Measurements from ENCODE around the gene DCBLD2.

The DCBLD2 gene

DNA sequence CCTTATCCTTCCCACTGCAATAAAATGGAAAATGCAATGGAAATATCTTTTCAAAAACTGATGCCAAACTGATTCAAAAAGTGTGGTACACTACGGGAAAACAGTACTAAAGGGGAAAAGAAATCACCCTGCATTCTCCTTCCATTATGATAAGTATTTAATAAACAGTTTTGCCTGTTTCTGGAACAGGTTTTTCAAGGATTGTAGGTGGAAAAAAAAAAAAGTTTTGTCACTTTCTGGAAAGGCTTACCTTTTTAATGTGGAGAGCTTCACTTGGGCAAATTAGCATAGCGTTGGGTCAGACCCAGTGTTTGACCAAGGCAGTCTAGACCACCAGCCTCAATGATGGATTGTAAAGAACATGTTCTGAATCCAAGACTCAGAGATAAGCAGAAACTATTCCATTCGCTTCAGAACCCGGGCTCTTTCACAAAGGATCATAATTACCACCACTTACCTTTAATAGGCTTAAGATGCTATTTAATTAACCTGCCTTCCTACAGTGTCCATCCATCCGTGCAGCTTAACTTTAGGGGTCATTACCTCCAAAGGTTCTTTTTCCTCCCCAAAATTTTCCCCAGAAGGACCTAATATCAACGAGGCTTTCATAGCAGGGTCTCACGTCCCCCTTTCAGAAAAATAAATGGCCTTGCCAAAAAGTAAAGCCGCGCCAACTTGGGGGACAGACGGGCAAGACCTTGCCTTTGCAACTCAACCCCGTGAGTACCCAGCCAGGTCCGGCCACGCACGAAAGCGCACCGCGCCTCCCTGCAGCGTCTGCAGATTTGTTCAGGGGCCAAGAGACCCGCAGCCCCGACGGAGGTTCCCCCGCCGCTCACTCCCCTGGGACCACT, 1.0 kb downstream of the DCBLD2 start:
- H3K4me3 ChIP-seq, result peak overlapping the region; percentile 94 to 97
- H3K27me3 ChIP-seq, result no peaks in the 10 kb centered on the region
- DNase-seq, result peak in 1 of 2 donors; percentile 45
- TF ChIP-seq, protein P1, sequence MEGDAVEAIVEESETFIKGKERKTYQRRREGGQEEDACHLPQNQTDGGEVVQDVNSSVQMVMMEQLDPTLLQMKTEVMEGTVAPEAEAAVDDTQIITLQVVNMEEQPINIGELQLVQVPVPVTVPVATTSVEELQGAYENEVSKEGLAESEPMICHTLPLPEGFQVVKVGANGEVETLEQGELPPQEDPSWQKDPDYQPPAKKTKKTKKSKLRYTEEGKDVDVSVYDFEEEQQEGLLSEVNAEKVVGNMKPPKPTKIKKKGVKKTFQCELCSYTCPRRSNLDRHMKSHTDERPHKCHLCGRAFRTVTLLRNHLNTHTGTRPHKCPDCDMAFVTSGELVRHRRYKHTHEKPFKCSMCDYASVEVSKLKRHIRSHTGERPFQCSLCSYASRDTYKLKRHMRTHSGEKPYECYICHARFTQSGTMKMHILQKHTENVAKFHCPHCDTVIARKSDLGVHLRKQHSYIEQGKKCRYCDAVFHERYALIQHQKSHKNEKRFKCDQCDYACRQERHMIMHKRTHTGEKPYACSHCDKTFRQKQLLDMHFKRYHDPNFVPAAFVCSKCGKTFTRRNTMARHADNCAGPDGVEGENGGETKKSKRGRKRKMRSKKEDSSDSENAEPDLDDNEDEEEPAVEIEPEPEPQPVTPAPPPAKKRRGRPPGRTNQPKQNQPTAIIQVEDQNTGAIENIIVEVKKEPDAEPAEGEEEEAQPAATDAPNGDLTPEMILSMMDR (IDR thresholded peaks at IDR 0.05), result no peak
- H3K36me3 ChIP-seq, result no peaks in the 10 kb centered on the region
- peaks cover 0 to 39% (median 6%) of the 10 kb centered on the region in 4 donors for H3K4me1 ChIP-seq
- peak overlapping the region; percentile 95 to 97 for H3K27ac ChIP-seq
- intact Hi-C loops (cut with DNase I; ENCODE audit: low total_unique reads), result no loop called here
- H3K9me3 ChIP-seq, result no peaks in the 10 kb centered on the region

DNA sequence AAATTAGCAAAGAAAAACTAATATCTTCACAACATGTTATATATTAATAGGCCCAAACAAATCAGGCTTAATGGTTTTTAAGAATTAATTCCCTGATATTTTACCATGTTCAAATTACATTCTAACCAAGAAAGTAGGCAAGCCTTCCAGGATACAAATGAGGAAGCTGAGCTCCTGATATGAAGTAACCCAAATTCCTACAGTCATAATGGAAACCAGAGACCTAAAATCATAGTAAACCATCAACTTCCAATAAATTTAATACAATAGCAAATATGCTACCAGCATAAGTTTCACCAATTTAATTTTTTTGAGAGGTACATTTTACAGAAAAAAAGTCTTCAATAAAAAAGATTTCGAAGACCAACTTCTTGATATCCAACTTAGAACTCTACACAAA, 3.8 kb downstream of the DCBLD2 start:
- intact Hi-C loops (cut with DNase I; ENCODE audit: low total_unique reads), result no loop called here
- TF ChIP-seq, protein P1 (IDR thresholded peaks at IDR 0.05), result no peak
- no peaks in the 10 kb centered on the region for H3K27me3 ChIP-seq
- H3K27ac ChIP-seq, result no peak overlapping the region
- no peak overlapping the region for H3K4me3 ChIP-seq
- no peaks in the 10 kb centered on the region for H3K36me3 ChIP-seq
- no peak for DNase-seq
- H3K9me3 ChIP-seq, result no peaks in the 10 kb centered on the region
- peaks cover 0 to 50% (median 6%) of the 10 kb centered on the region in 4 donors for H3K4me1 ChIP-seq

DNA sequence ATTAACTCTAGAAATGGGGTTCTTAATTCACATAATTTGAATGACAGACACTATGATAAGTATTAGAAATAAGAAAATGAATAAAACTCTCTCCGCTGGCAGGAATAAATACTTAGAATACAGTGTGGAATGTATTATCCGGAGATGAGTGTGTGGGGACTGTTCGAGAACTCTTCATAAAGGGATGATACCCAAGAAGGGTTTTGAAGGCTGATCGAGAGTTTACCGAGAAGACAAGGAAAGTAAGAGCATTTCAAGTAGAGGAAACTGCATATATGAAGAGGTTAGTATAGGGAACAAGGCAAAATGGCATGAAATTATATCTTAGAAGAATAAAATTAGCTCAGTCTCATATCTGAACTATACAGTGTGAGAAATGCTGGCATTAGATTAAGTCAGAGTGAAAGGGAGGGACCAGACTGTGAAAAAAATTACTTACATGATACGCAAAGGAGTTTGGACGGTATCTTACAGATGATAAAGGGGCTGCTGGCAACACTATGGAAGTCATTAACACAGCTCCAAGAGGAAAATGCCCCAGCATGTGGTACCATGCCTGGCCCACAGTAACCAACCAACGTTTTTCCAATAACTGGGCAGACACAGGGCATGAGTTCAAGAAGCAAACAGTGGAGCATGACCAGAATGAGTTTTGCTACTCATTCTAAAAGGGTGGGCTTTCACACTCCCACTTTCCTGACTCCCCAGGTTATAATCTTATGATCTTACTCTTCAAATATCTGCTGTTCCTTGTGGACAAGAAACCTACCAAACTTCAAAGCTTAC, 6.5 kb downstream of the DCBLD2 start:
- Histone ChIP-seq H3K4me3 (no peak overlapping the region), H3K27me3 (no peaks in the 10 kb centered on the region), H3K4me1 (peaks cover 0 to 64% (median 11%) of the 10 kb centered on the region in 4 donors), H3K27ac (no peak overlapping the region), H3K9me3 (no peaks in the 10 kb centered on the region), H3K36me3 (no peaks in the 10 kb centered on the region)
- intact Hi-C loops (cut with DNase I; ENCODE audit: low total_unique reads), result no loop called here
- TF ChIP-seq, protein P1 (IDR thresholded peaks at IDR 0.05), result no peak
- DNase-seq, result no peak

DNA sequence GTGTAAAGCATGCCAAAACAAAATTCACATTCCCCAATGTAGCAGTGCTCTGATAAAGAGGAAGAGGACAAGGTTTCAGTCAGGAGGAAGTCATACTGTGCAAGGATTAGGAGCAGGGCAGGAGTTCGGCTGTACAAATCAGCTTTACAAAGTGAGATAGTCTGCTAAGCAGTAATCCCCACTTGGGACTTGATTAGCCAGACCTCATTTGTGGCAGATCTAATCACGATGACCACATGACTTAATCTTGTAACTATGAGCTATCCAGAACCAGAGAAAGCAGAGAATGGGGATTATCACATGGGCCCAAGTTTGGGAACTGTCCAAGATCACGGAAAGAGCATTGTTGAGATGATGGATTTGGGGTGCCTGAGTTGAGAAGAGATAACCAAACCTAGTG, 7.8 kb downstream of the DCBLD2 start:
- no peaks in the 10 kb centered on the region for H3K36me3 ChIP-seq
- no peaks in the 10 kb centered on the region for H3K27me3 ChIP-seq
- H3K4me3 ChIP-seq, result no peak overlapping the region
- no peaks in the 10 kb centered on the region for H3K9me3 ChIP-seq
- no peak overlapping the region for H3K27ac ChIP-seq
- intact Hi-C loops (cut with DNase I; ENCODE audit: low total_unique reads), result no loop called here
- H3K4me1 ChIP-seq, result peaks cover 0 to 55% (median 12%) of the 10 kb centered on the region in 4 donors
- no peak for DNase-seq
- TF ChIP-seq, protein P1 (IDR thresholded peaks at IDR 0.05), result no peak

DNA sequence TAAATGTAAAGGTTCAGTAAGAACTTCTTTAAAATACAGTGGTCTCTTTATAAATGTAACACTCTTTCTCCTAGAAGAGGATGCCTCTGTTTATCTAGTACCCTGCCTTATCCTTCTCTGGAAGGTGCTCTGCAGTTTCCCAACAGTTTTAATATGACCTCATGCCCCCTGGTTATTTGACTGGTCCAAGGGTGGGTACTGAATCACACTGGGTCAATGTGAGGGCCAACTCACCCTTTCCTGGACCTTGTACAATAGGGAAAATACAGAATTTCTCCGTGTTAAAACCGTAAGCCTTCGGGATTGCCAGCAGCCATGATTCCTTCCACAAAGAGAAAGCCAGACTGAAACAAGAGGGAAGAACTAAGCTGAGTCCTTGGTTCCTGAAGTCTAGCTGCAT, 9.2 kb downstream of the DCBLD2 start:
- DNase-seq, result no peak
- H3K4me3 ChIP-seq, result no peak overlapping the region
- TF ChIP-seq, protein P1 (IDR thresholded peaks at IDR 0.05), result no peak
- H3K36me3 ChIP-seq, result no peaks in the 10 kb centered on the region
- no peaks in the 10 kb centered on the region for H3K9me3 ChIP-seq
- no peak overlapping the region for H3K27ac ChIP-seq
- intact Hi-C loops (cut with DNase I; ENCODE audit: low total_unique reads), result no loop called here
- no peaks in the 10 kb centered on the region for H3K27me3 ChIP-seq
- peaks cover 0 to 61% (median 15%) of the 10 kb centered on the region in 4 donors for H3K4me1 ChIP-seq

Measured in tibial artery (tissue), 4 donors.